GM23248 (cell line): ENCODE results near the gene PPP1R2B. TPM values are rescaled to one million over a fixed set of nuclear protein-coding genes. Genes with fewer than 3 reads are reported as not detected.

ENCODE experiments used
- DNase-seq: peaks from one replicate; pipeline ENCODE4 v3.0.0-alpha.2; 2015
- H2AFZ ChIP-seq: fragments of 200-600 bp; sonication (generic); 2 replicates; pipeline ENCODE4 v1.6.1; 2016; ENCODE audit warnings: antibody characterized with exemption
- H3F3A ChIP-seq: fragments of 200-600 bp; sonication (generic); 2 replicates; pipeline ENCODE4 v1.6.1; 2016; ENCODE audit warnings: mild to moderate bottlenecking, antibody characterized with exemption, mixed run types; ENCODE audit not compliant: insufficient read depth
- H3K27ac ChIP-seq: fragments of 200-600 bp; sonication (generic); 2 replicates; pipeline ENCODE4 v1.5.1; 2016; ENCODE audit warnings: mild to moderate bottlenecking
- H3K27me3 ChIP-seq: fragments of 200-600 bp; sonication (generic); replicated peaks from 2 replicates; pipeline ENCODE4 v1.6.1; 2016; ENCODE audit warnings: mild to moderate bottlenecking; ENCODE audit not compliant: insufficient read depth
- H3K36me3 ChIP-seq: fragments of 200-600 bp; sonication (generic); 2 replicates; pipeline ENCODE4 v1.6.1; 2016; ENCODE audit warnings: low read depth, mild to moderate bottlenecking
- H3K4me1 ChIP-seq: fragments of 200-600 bp; sonication (generic); 2 replicates; pipeline ENCODE4 v1.6.1; 2016; ENCODE audit warnings: mild to moderate bottlenecking; ENCODE audit not compliant: insufficient read depth
- H3K4me2 ChIP-seq: fragments of 200-600 bp; sonication (generic); one replicate; pipeline ENCODE4 v1.6.1; 2016; ENCODE audit warnings: mild to moderate bottlenecking; ENCODE audit not compliant: unreplicated experiment
- H3K4me3 ChIP-seq: fragments of 200-600 bp; sonication (generic); 2 replicates; pipeline ENCODE4 v1.5.1; 2016; ENCODE audit warnings: mild to moderate bottlenecking
- H3K79me2 ChIP-seq: fragments of 200-600 bp; sonication (generic); 2 replicates; pipeline ENCODE4 v1.6.1; 2016; ENCODE audit warnings: mild to moderate bottlenecking; ENCODE audit not compliant: insufficient read depth
- H3K9ac ChIP-seq: fragments of 200-600 bp; sonication (generic); 2 replicates; pipeline ENCODE4 v1.6.1; 2016; ENCODE audit warnings: mild to moderate bottlenecking
- H3K9me2 ChIP-seq: fragments of 200-600 bp; sonication (generic); 2 replicates; pipeline ENCODE4 v1.6.1; 2016; ENCODE audit warnings: mixed run types, mild to moderate bottlenecking, moderate library complexity; ENCODE audit not compliant: insufficient read depth
- H3K9me3 ChIP-seq: fragments of 200-600 bp; sonication (generic); one replicate; pipeline ENCODE4 v1.6.1; 2017; ENCODE audit warnings: low read depth
- H4K20me1 ChIP-seq: fragments of 200-600 bp; sonication (generic); 2 replicates; pipeline ENCODE4 v1.6.0; 2016; ENCODE audit not compliant: insufficient read depth
- EZH2 ChIP-seq: fragments of 200-600 bp; sonication (generic); IDR thresholded peaks from 2 replicates; pipeline ENCODE4 v1.6.1; 2018; ENCODE audit warnings: antibody characterized with exemption, mild to moderate bottlenecking; ENCODE audit not compliant: insufficient read depth, poor library complexity, severe bottlenecking
- EZH2phosphoT487 ChIP-seq: fragments of 200-600 bp; sonication (generic); IDR thresholded peaks from 2 replicates; pipeline ENCODE4 v1.6.1; 2018; ENCODE audit warnings: antibody characterized with exemption, moderate library complexity, mild to moderate bottlenecking, low read depth; ENCODE audit not compliant: insufficient read depth
- WGBS, 2 experiments: methylation state at CpG; one replicate each; pipeline ENCODE4 v1.1.6; 2015 to 2017; ENCODE audit warnings: low lambda C conversion rate in 2 of 2, low coverage in 1 of 2; ENCODE audit errors: missing lambda C conversion rate in 2 of 2; 5-methylcytosine and 5-hydroxymethylcytosine counted together
- in situ Hi-C: fragments of 300-500 bp; cut with MboI; formaldehyde crosslinking; loops from 2 replicates; pipeline ENCODE4 v1.15.0; 2020
- polyA plus RNA-seq: library from polyadenylated mRNA; unstranded; fragments of >200 nt; fragmentation: Nextera tagmentation; extraction: Ambion mirVana; gene quantifications from 2 replicates; pipeline ENCODE4 v1.2.1, GENCODE V29; 2016
- total RNA-seq: library from RNA; depleted of rRNA; stranded (reverse); fragments of >200 nt; shearing (Covaris generic); gene quantifications from 2 replicates; pipeline ENCODE4 v1.2.3, GENCODE V29; 2014

PPP1R2B gene
- total and polyA plus RNA-seq, 2 experiments from 2014 or later, result 0.11 TPM; not detected in 1

- H3K9me3 ChIP-seq, result no peaks in the 10 kb centered on the region
- TF ChIP-seq EZH2 (no peak), EZH2phosphoT487 (no peak)
- no peaks in the 10 kb centered on the region for H3K36me3 ChIP-seq
- 69 to 73% methylated on average over 4 of the region's 4 CpGs for WGBS, 2 experiments
- H4K20me1 ChIP-seq, result no peaks in the 10 kb centered on the region
- H3K9me2 ChIP-seq, result no peaks in the 10 kb centered on the region
- no peaks in the 10 kb centered on the region for H3F3A ChIP-seq
- DNase-seq, result no peak
- H3K4me3 ChIP-seq, result no peak overlapping the region
- H3K4me1 ChIP-seq, result no peaks in the 10 kb centered on the region
- H3K27me3 ChIP-seq, result no peaks in the 10 kb centered on the region
- no peak overlapping the region for H3K27ac ChIP-seq
- H2AFZ ChIP-seq, result no peak overlapping the region
- no peak overlapping the region for H3K4me2 ChIP-seq
- no peak overlapping the region for H3K9ac ChIP-seq
- H3K79me2 ChIP-seq, result no peaks in the 10 kb centered on the region
- in situ Hi-C loops, result loop anchor here (10.0 kb wide), 2 partner anchors 879 to 1199 kb away; no protein-coding TSS in a partner anchor
Observed at GRCh38 chr5:156824241-156824640, 25.9 kb upstream of the PPP1R2B start.

- no peaks in the 10 kb centered on the region for H3K36me3 ChIP-seq
- 2 to 5% methylated on average over 2 of the region's 2 CpGs for WGBS, 2 experiments
- H3K79me2 ChIP-seq, result no peaks in the 10 kb centered on the region
- no peaks in the 10 kb centered on the region for H3K27me3 ChIP-seq
- no peak overlapping the region for H3K4me3 ChIP-seq
- no peak overlapping the region for H2AFZ ChIP-seq
- H3K27ac ChIP-seq, result no peak overlapping the region
- no peaks in the 10 kb centered on the region for H4K20me1 ChIP-seq
- peak; percentile 78 for DNase-seq
- no peaks in the 10 kb centered on the region for H3F3A ChIP-seq
- H3K9ac ChIP-seq, result no peak overlapping the region
- no peak for TF ChIP-seq EZH2phosphoT487
- TF ChIP-seq EZH2, result no peak
- in situ Hi-C loops, result loop anchor here (10.0 to 25.0 kb wide), 3 partner anchors 880 to 1687 kb away; no protein-coding TSS in a partner anchor
- H3K4me2 ChIP-seq, result no peak overlapping the region
- no peaks in the 10 kb centered on the region for H3K9me3 ChIP-seq
- no peaks in the 10 kb centered on the region for H3K4me1 ChIP-seq
- H3K9me2 ChIP-seq, result no peaks in the 10 kb centered on the region
Observed at GRCh38 chr5:156824800-156825199, 25.3 kb upstream of the PPP1R2B start.

GRCh38 chr5:156825688-156826087 is 24.4 kb upstream of the PPP1R2B start:
- no peak overlapping the region for H3K9ac ChIP-seq
- H3K4me1 ChIP-seq, result no peaks in the 10 kb centered on the region
- H3K9me3 ChIP-seq, result no peaks in the 10 kb centered on the region
- H3K9me2 ChIP-seq, result no peaks in the 10 kb centered on the region
- no peak overlapping the region for H3K4me3 ChIP-seq
- no peak overlapping the region for H2AFZ ChIP-seq
- no peak overlapping the region for H3K4me2 ChIP-seq
- no peaks in the 10 kb centered on the region for H3K27me3 ChIP-seq
- no peaks in the 10 kb centered on the region for H3K79me2 ChIP-seq
- DNase-seq, result no peak
- no peaks in the 10 kb centered on the region for H3K36me3 ChIP-seq
- no peak overlapping the region for H3K27ac ChIP-seq
- in situ Hi-C loops, result loop anchor here (10.0 to 25.0 kb wide), 3 partner anchors 881 to 1688 kb away; no protein-coding TSS in a partner anchor
- no peaks in the 10 kb centered on the region for H4K20me1 ChIP-seq
- TF ChIP-seq EZH2phosphoT487, result no peak
- TF ChIP-seq EZH2, result no peak
- no peaks in the 10 kb centered on the region for H3F3A ChIP-seq
- WGBS, 2 experiments, result 24 to 35% methylated on average over 3 of the region's 3 CpGs

- no peaks in the 10 kb centered on the region for H3K9me2 ChIP-seq
- H3K4me3 ChIP-seq, result no peak overlapping the region
- no peaks in the 10 kb centered on the region for H4K20me1 ChIP-seq
- no peak overlapping the region for H2AFZ ChIP-seq
- no peak overlapping the region for H3K9ac ChIP-seq
- H3K36me3 ChIP-seq, result no peaks in the 10 kb centered on the region
- in situ Hi-C loops, result loop anchor here (10.0 to 25.0 kb wide), 3 partner anchors 881 to 1689 kb away; no protein-coding TSS in a partner anchor
- no peak for DNase-seq
- TF ChIP-seq EZH2 (no peak), EZH2phosphoT487 (no peak)
- no peaks in the 10 kb centered on the region for H3K79me2 ChIP-seq
- no peaks in the 10 kb centered on the region for H3K27me3 ChIP-seq
- no peak overlapping the region for H3K27ac ChIP-seq
- H3K9me3 ChIP-seq, result no peaks in the 10 kb centered on the region
- WGBS, 2 experiments, result 74% methylated on average over 4 of the region's 4 CpGs
- no peak overlapping the region for H3K4me2 ChIP-seq
- no peaks in the 10 kb centered on the region for H3F3A ChIP-seq
- H3K4me1 ChIP-seq, result no peaks in the 10 kb centered on the region
Observed at GRCh38 chr5:156826150-156826549, 23.9 kb upstream of the PPP1R2B start.

GRCh38 chr5:156834916-156835315 is 15.2 kb upstream of the PPP1R2B start:
- Histone ChIP-seq H3K4me1 (no peaks in the 10 kb centered on the region), H3K27ac (no peak overlapping the region), H3K79me2 (no peaks in the 10 kb centered on the region), H3K36me3 (no peaks in the 10 kb centered on the region), H3K9me2 (no peaks in the 10 kb centered on the region), H3K9ac (no peak overlapping the region), H4K20me1 (no peaks in the 10 kb centered on the region), H2AFZ (no peak overlapping the region), H3K4me3 (no peak overlapping the region), H3F3A (no peaks in the 10 kb centered on the region), H3K9me3 (no peaks in the 10 kb centered on the region), H3K4me2 (no peak overlapping the region), H3K27me3 (0 out of 2 replicates have a peak, but pooled peaks cover 5% of the 10 kb centered on the region)
- no peak for TF ChIP-seq EZH2
- no peak for TF ChIP-seq EZH2phosphoT487
- in situ Hi-C loops, result loop anchor here (25.0 kb wide), 1 partner anchor 1698 kb away; no protein-coding TSS in a partner anchor
- 46 to 49% methylated on average over 6 of the region's 6 CpGs for WGBS, 2 experiments
- DNase-seq, result no peak
